ENCODE data around the gene GDPD4.

Gene GDPD4

GRCh38 chr11:77176996-77177395 lies 124.5 kb downstream of the GDPD4 start:
- DNase-seq (ENCODE audit: extremely low read depth, low read depth), result no peak

GRCh38 chr11:77175869-77176539 lies 125.5 kb downstream of the GDPD4 start:
- TF ChIP-seq CTCF (IDR thresholded peaks at IDR 0.05; ENCODE audit: low read depth, low read length), result no peak
- DNase-seq (ENCODE audit: extremely low read depth, low read depth), result no peak

More at GRCh38 chr11:77176996-77177395, 124.5 kb downstream of the GDPD4 start:
- TF ChIP-seq CTCF (IDR thresholded peaks at IDR 0.05; ENCODE audit: low read depth, low read length), result no peak

- no peak for DNase-seq (ENCODE audit: extremely low read depth, low read depth)
- no peak for TF ChIP-seq CTCF (IDR thresholded peaks at IDR 0.05; ENCODE audit: low read depth, low read length)
These were observed 126.3 kb downstream of the GDPD4 start for GRCh38 chr11:77175021-77175842.

DNA sequence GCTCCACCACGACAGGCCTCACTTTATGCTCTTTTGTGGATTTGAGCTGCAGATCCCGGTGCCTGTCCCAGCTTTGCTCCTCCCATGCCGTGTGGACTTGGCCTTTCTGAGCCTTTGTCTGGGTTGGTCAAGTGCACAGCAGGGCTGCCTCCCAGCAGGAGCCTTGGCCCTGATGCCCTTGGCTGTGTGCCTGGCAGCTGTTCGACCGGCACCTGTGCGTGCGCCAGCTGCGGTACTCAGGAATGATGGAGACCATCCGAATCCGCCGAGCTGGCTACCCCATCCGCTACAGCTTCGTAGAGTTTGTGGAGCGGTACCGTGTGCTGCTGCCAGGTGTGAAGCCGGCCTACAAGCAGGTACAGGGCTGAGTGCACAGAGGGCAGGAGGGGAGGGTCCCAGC lies 126.9 kb downstream of the GDPD4 start:
- DNase-seq (ENCODE audit: extremely low read depth, low read depth), result no peak
- no peak for TF ChIP-seq CTCF (IDR thresholded peaks at IDR 0.05; ENCODE audit: low read depth, low read length)

GRCh38 chr11:77173494-77173893 lies 128.0 kb downstream of the GDPD4 start:
- no peak for DNase-seq (ENCODE audit: extremely low read depth, low read depth)
- no peak for TF ChIP-seq CTCF (IDR thresholded peaks at IDR 0.05; ENCODE audit: low read depth, low read length)

DNA sequence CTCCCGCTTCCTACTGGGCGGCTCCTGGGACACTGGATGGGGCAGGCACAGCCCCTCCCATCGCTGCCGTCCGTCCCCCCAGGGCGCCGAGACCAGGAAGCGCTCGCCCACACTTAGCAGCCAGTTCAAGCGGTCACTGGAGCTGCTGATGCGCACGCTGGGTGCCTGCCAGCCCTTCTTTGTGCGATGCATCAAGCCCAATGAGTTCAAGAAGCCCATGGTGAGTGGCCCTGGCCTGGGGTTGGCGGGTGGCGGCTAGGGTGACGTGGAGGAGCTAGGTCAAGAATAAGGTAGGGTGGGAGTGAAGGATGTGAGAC lies 128.9 kb downstream of the GDPD4 start:
- TF ChIP-seq CTCF (IDR thresholded peaks at IDR 0.05; ENCODE audit: low read depth, low read length), result no peak
- no peak for DNase-seq (ENCODE audit: extremely low read depth, low read depth)

GRCh38 chr11:77171885-77172665 lies 129.4 kb downstream of the GDPD4 start:
- no peak for DNase-seq (ENCODE audit: extremely low read depth, low read depth)
- TF ChIP-seq CTCF (IDR thresholded peaks at IDR 0.05; ENCODE audit: low read depth, low read length), result no peak
